HL-60 (cell line): Measurements from ENCODE around the gene SPEM1.
"Not testable (repeated sequence)": the region's sequence is repeated elsewhere in the genome, so short reads cannot be mapped to it uniquely, and the experiment has no call there.

ENCODE experiments used
- DNase-seq, 2 experiments: peaks; one replicate each; pipeline ENCODE4 v3.0.0-alpha.2; 2010 to 2020; ENCODE audit warnings: low read depth in 1 of 2, low spot score in 1 of 2
- H3K27ac ChIP-seq: fragments of 250-450 bp; sonication (Bioruptor Pico); replicated peaks from 2 replicates; pipeline ENCODE4 v1.5.1; 2020; ENCODE audit warnings: mild to moderate bottlenecking, moderate library complexity
- H3K27me3 ChIP-seq: fragments of 250-450 bp; sonication (Bioruptor Pico); 2 replicates; pipeline ENCODE4 v1.5.1; 2021; ENCODE audit warnings: mild to moderate bottlenecking, moderate library complexity; ENCODE audit not compliant: insufficient read depth, poor library complexity, severe bottlenecking
- H3K4me3 ChIP-seq: replicated peaks from 2 replicates; pipeline ENCODE4 v1.5.1; 2011; ENCODE audit warnings: mild to moderate bottlenecking, control low read depth, low read length; ENCODE audit not compliant: insufficient read depth
- GABPA ChIP-seq: IDR thresholded peaks from 2 replicates; pipeline ENCODE4 v1.6.1; 2012; ENCODE audit warnings: low read depth
- POLR2AphosphoS5 ChIP-seq: IDR thresholded peaks from 2 replicates; pipeline ENCODE4 v1.6.1; 2012; ENCODE audit warnings: low read depth
- SPI1 ChIP-seq: IDR thresholded peaks from 2 replicates; pipeline ENCODE4 v1.6.1; 2012; ENCODE audit warnings: low read depth, mild to moderate bottlenecking, borderline replicate concordance
- TF ChIP-seq, protein P1 (sequence below): IDR thresholded peaks from 2 replicates; pipeline ENCODE4 v1.6.1; 2012; ENCODE audit warnings: low read depth; ENCODE audit not compliant: insufficient replicate concordance
- TF ChIP-seq, protein P2 (sequence below): IDR thresholded peaks from one replicate; pipeline ENCODE4 v1.5.1; 2011; ENCODE audit warnings: low read length, control low read depth, inconsistent platforms; ENCODE audit not compliant: insufficient read depth

SPEM1 gene

DNA sequence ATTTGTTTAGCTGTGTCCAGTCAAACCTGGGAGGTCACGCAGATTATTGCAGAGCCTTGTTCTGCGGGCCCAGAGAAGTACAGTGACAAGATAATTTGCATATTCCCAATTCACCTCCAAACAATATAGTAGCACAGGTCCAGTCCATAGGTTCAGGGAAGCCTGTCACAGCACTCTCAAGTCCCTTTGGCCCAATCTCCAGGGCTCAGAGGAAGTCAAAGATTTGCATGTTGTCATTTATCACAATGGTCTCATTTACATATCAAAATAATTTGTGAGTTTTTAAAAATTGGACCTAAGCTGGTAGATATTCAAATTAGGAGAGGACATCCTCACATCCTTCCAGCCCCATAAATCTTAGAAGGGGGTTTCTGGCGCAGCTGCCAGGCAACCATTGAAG, 47.4 kb downstream of the SPEM1 start:
- Histone ChIP-seq H3K27me3 (no peaks in the 10 kb centered on the region), H3K27ac (no peak overlapping the region), H3K4me3 (no peak overlapping the region)
- no peak for DNase-seq
- TF ChIP-seq, protein P1, sequence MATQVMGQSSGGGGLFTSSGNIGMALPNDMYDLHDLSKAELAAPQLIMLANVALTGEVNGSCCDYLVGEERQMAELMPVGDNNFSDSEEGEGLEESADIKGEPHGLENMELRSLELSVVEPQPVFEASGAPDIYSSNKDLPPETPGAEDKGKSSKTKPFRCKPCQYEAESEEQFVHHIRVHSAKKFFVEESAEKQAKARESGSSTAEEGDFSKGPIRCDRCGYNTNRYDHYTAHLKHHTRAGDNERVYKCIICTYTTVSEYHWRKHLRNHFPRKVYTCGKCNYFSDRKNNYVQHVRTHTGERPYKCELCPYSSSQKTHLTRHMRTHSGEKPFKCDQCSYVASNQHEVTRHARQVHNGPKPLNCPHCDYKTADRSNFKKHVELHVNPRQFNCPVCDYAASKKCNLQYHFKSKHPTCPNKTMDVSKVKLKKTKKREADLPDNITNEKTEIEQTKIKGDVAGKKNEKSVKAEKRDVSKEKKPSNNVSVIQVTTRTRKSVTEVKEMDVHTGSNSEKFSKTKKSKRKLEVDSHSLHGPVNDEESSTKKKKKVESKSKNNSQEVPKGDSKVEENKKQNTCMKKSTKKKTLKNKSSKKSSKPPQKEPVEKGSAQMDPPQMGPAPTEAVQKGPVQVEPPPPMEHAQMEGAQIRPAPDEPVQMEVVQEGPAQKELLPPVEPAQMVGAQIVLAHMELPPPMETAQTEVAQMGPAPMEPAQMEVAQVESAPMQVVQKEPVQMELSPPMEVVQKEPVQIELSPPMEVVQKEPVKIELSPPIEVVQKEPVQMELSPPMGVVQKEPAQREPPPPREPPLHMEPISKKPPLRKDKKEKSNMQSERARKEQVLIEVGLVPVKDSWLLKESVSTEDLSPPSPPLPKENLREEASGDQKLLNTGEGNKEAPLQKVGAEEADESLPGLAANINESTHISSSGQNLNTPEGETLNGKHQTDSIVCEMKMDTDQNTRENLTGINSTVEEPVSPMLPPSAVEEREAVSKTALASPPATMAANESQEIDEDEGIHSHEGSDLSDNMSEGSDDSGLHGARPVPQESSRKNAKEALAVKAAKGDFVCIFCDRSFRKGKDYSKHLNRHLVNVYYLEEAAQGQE: no peak
- TF ChIP-seq SPI1 (no peak), POLR2AphosphoS5 (no peak)

DNA sequence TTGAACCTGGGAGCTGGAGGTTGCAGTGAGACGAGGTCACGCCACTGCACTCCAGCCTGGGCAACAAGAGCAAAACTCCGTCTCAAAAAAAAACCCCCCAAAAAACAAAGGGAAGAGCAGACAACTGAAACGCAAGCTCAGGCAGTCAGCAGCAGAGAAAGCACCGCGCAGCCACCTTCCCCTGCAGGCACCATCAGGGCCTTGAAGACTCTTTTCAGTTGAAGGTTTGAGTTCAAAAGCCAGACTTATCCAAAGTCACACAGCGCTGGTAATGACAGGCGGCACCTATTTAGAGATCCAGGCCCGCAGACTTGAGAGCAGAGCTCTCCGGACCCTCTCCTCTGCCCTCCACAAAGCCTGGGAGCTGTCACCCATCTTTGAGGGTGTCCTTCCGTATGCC, 48.2 kb downstream of the SPEM1 start:
- TF ChIP-seq SPI1: no peak
- TF ChIP-seq GABPA: no peak
- TF ChIP-seq, protein P2, sequence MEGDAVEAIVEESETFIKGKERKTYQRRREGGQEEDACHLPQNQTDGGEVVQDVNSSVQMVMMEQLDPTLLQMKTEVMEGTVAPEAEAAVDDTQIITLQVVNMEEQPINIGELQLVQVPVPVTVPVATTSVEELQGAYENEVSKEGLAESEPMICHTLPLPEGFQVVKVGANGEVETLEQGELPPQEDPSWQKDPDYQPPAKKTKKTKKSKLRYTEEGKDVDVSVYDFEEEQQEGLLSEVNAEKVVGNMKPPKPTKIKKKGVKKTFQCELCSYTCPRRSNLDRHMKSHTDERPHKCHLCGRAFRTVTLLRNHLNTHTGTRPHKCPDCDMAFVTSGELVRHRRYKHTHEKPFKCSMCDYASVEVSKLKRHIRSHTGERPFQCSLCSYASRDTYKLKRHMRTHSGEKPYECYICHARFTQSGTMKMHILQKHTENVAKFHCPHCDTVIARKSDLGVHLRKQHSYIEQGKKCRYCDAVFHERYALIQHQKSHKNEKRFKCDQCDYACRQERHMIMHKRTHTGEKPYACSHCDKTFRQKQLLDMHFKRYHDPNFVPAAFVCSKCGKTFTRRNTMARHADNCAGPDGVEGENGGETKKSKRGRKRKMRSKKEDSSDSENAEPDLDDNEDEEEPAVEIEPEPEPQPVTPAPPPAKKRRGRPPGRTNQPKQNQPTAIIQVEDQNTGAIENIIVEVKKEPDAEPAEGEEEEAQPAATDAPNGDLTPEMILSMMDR: no peak
- TF ChIP-seq, protein P1: no peak
- TF ChIP-seq POLR2AphosphoS5: no peak
- no peak overlapping the region for H3K27ac ChIP-seq
- no peaks in the 10 kb centered on the region for H3K27me3 ChIP-seq
- no peak for DNase-seq
- H3K4me3 ChIP-seq: no peak overlapping the region

DNA sequence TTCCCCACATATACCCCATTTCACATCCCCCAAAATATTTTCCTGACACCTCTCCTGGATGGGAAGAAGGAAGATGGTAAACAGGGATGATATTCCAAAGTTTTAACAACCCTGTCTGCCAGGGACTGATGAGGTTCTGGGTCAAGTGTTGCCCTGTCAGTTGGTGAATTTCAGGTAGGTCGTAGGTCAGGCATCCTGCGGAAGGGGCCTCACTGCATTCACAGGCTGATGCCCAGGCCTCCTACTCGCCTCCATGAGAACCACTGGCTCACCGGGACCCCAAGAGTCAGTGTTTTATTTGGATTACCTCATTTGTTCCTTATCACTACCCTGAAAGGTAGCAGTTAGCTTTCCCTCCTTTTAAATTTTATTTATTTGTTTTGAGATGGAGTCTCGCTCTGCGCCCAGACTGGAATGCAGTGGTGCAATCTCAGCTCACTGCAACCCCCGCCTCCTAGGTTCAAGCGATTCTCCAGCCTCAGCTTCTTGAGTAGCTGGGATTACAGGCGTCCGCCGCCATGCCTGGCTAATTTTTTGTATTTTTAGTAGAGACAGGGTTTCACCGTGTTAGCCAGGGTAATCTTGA, 48.8 kb downstream of the SPEM1 start:
- DNase-seq: no peak
- H3K27ac ChIP-seq: no peak overlapping the region
- TF ChIP-seq, protein P2: no peak
- no peak overlapping the region for H3K4me3 ChIP-seq
- no peaks in the 10 kb centered on the region for H3K27me3 ChIP-seq

DNA sequence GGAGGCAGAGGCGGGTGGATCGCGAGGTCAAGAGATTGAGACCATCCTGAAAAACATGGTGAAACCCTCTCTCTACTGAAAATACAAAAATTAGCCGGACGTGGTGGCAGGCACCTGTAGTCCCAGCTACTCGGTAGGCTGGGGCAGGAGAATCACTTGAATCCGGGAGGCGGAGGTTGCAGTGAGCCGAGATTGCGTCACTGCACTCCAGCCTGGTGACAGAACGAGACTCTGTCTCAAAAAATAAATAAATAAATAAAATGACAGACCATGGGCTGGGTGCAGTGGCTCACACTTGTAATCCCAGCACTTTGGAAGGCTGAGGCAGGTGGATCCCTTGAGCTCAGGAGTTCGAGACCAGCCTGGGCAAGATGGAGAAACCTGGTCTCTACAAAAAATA, 49.7 kb downstream of the SPEM1 start:
- H3K4me3 ChIP-seq, DNase-seq, H3K27me3 ChIP-seq, H3K27ac ChIP-seq: not testable (repeated sequence)

DNA sequence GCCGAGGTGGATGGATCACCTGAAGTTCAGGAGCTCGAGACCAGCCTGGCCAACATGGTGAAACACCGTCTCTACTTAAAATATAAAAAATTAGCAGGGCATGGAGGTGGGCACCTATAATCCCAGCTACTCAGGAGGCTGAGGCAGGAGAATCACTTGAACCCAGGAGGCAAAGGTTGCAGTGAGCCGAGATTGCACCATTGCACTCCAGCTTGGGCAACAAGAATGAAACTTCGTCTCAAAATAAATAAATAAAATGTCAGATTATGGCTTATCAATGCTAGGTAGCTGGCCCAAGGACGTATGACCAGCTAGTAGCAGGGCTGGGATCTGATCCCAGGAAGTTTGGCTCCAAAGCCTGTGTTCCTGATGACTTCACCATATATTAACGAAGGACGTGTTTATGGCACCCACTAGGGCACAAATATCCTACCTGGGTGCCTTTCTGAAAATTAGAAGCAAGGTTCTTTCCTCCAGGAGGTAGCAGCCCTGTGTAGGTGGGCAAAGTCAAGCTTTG, 50.4 kb downstream of the SPEM1 start:
- not testable (repeated sequence) for DNase-seq

More for the DNA sequence above, 50.4 kb downstream of the SPEM1 start:
- H3K27me3 ChIP-seq, H3K4me3 ChIP-seq, H3K27ac ChIP-seq: not testable (repeated sequence)
